GM21717 (cell line): Measurements from ENCODE around the gene MANF.
A peak's percentile ranks its signal among the peaks of the same experiment; 100 is the strongest.
"Not testable (repeated sequence)": the region's sequence is repeated elsewhere in the genome, so short reads cannot be mapped to it uniquely, and the experiment has no call there.

Source experiments
- ATAC-seq: cut with Tn5 transposase; IDR thresholded peaks from one replicate; pipeline ENCODE4 v1.9.1; 2021; ENCODE audit warnings: mild to moderate bottlenecking, moderate library complexity; ENCODE audit not compliant: unreplicated experiment

MANF gene

DNA sequence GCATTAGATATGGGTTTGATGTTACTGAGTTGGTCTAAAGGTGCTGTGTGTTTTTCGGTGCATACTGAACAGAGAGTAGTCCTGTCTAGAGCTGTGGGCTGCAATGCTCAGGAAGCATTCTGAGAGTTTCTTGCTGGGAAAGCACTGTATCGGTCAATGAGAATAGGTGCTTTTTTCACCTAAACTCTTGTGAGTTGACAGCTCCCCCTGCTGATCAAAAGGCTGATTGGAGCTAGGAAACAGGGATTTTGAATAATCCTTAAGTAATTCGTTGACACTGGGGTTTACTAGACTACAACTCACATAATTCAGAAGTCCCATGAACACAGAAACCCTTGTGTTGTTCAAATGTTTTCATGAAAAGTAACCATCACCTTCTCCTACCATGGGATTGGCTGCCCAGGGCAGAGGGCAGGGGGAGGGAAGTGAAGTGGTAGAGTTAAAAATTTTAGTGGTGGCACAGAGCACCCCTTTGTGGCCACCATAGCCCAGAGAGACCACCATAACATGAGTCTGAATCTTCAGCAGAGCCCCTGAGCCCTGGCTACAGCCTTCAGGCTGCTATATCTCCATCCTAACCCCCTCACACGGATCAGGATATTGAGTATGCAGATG, 13.0 kb upstream of the MANF start:
- ATAC-seq = no peak

DNA sequence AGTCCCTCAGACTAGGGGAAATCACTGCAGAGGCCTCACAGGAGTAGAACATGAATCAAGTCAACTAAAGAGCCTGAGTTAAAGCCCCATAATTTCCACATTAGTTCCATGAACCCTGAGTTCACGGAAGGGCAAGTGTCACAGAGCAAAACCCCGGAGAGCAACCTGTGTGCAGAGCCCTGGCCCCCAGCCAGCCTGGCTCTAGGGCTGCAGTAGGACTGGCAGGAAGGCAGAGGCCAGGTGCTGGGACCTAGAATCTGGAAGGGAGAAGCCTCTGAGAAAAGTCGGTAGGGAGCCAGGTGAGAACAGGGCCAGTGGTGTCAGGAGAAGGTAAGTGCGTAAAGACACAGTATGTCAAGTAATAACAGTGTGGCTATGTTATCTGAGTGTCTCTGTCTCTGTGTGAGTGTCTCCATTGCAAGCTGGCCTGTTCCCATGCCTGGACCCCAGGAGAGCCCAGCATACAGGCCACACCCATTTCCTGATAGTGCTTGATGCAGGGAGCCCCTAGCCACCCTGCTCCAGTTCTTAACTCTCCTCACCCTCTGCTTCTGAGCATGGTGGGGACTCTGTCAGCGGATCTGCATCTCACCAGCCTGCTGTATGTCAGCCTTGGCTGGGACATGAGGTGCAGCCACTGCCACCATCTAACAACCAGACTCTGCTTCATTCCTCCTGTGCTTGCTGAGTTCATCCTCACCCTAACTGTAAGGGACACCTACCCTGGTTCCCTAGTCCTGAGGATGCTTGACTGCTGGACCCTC, 11.3 kb upstream of the MANF start:
- no peak for ATAC-seq

DNA sequence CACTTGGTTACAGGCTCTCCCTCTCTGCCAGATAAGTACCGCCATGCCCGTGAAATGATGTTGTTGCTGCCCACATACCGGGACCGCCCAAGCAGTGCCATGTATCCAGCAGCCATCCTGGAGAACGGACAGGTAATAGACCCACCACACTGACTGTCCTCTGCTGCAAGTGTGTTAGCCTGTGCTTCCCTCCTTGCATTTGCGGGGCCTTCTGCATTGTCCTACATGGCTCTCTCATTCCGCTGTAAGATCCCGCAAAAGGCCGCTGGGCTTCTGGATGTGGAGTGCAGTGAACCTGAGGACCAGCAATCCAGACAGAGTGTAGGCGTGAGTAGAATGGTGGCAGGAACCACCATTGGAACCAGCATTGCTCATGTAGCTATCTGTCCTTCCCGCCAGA, 10.6 kb upstream of the MANF start:
- ATAC-seq = no peak

DNA sequence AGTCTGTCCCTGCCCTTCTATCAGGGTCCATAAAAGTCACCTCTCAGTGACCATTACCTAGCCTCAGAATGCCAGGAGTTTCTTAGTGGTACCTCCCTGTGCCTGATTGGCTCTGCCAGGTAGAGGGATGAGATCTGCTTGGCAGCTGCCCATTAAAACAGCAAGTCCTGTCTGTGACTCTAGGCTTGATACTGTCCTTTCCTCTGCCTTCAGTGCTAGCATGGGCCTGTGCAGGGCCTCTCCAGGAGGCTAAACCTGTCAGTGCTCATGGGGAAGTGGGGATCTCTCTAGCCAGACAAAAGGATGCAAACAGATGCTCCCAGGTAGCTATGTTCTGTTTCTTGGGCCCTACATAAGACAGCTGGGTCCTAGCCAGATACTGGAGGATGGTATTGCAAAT, 10.0 kb upstream of the MANF start:
- ATAC-seq = no peak

DNA sequence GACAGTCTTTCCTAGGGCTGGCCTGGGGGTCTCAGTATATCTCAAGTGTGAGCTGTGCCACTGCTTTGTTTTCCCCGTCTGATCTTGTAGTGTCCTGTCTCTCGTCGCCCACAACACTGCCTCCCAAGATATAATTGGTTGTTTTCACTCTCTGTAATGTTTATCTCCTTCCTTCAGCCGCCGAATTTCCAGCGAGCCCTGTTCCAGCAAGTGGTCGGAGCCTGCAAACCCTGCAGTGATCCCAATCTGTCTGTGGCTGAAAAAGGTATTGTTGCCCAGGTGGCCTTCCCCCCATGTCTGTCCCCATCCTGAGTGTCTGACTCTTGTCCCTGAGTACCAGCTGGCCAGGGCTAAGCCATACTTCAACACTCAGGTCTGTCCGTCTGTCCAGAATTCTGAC, 9.5 kb upstream of the MANF start:
- ATAC-seq = no peak

DNA sequence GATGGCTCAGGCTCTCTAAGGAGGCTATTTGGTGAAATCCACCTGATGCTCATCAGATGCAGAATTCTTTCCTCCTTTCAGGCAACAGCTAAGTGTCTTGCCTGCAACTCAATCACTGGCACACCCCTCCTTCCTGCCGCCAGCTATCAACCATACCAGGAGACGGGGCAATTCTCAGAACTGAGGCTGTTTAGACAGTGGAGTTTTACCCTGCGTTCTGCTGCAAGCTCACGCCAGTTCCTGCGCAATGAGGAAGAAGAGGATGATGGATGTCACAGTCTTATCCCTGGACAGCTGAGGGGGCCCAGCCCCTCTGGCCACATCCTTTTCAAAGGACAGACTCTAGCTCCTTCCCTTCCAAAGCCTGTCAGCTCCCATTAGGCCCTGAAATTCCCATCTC, 7.0 kb upstream of the MANF start:
- no peak for ATAC-seq

DNA sequence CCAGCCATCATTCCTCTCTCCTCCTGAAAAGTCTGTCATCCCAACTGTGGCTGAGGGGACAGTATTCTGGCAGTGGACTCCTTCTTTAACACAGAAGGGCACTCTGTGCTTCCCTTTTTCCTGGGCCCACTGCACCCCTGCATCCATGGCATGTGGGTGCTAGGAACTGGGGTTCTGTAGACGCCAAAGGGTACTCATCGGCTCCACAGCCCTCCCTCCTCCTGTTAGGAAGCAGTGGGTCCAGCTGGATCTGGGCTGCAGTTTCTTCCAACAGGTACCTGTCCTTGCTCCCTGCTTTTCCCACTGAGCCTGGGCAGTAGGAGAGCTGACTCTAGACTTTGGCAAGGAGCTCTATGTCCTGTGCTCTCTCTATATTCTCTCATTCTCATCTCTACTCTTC, 6.4 kb upstream of the MANF start:
- ATAC-seq = no peak

DNA sequence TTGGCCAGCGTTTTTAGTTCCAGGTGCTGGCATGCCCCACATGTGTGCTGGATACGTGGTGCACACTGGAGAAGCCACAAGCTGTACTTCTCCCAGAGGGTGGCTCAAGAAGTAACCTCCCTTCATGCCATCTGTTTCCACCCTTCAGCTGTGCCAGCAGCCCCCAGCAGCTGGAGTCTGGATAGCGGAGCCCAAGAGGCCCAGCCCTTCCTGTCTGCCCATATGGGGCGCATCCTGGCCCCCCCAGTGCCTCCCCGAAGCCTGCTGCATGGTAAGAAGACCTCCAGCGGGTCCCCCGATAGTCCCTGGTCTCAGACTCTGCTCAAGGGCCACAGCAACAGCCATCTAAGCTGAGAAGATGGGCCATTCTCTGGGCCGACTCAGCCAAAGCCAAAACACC, 5.8 kb upstream of the MANF start:
- no peak for ATAC-seq

DNA sequence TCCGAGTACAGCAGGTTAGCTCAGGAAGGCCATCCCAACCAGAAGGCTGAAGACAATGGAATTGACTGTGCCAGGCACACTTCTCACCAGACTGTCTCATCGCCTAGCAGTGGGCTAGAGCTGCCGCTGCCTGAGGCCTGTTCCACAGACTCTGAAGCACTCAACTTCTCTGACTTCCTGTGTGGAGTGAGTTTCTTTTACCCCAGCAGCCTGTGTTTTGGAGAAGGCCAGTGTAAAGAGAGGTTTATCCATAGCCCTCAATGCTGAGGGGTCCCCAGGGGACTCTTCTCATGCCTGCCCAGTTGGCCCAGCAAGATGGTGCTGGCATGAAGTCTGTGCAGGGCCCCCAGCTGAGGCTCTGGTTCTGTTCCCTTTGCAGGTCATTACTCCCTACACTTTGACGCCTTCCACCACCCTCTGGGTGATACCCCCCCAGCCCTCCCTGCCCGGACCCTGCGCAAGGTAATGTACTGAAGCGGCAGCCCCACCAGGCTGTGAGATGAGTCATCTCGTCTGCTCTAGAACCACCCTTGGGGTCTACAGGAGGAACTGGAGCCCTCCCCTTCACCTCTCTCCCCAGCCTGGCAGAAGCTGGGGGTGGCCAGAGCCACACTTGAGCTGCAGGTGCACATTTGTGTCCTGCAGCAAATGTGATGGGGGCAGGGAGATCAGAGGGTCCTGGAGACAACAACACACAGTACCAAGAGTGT, 5.2 kb upstream of the MANF start:
- ATAC-seq = no peak

DNA sequence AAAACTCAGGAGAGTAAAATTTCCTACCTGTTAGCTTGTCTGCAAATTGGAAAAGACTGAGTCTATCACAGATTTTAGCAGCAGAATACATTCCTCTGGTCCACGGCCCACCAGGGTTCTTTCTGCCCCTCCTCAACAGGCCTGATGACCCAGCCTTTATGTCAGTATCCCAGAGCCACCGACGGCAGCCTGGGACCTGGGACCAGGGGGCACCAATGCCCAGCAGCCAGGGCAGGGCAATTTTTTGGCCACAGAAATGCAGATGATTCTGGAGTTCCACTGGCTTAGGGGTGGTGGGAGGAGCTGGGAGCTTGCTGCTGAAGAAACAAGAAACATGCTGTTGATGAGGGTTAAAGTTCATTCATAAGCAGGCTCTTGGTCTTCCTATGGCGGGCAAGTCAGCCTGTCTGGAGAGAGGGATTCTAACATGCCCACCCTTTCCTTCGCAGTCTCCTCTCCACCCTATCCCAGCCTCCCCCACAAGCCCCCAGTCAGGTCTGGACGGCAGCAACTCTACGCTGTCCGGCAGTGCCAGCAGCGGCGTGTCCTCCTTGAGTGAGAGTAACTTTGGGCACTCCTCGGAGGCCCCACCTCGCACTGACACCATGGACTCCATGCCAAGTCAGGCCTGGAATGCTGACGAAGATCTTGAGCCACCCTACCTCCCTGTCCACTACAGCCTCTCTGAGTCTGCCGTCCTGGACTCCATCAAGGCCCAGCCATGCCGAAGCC, 4.3 kb upstream of the MANF start:
- ATAC-seq = no peak

DNA sequence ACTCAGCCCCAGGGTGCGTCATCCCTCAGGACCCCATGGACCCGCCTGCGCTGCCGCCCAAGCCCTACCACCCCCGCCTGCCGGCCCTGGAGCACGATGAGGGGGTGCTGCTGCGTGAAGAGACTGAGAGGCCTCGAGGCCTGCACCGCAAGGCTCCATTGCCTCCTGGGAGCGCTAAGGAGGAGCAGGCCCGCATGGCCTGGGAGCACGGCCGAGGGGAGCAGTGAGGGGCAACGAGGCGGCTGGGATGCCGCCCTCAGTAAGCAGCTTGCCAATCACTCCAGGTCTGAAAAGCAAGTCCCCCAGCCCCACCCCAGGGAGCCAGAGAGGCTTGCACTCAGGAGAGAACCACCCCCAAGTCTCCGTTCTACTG, 3.8 kb upstream of the MANF start:
- no peak for ATAC-seq

DNA sequence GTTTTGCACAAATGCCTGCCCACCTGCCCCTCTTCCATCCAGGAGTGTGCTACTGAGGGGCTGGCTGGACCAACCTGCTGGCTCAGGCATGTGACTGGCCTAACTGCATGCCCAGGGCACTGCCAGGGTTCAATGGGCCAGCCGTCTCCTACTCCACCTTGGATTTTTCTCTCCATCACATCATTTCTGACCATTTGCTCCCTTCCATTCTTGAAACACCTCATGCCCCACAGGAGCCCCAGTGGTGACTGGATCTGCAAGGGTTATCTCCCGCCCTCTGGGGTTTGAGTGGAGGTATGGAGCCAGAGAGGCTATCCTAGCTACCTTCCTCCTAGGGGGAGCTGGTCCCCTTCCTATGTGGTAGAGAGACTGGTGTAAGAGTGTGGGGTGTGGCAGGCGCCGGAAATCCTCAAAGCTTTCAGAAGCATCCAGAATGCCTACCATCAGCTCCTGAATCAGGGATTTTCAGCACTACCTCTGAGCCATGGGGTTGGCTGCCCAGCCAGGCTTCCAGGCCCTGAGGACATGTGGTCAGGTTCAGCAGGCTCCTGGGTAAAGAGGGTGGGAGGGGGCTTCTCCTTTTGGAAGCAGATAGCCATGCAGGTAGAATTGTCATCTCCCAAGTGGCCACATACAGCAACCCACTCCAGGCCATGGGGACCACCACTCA, 2.9 kb upstream of the MANF start:
- no peak for ATAC-seq

DNA sequence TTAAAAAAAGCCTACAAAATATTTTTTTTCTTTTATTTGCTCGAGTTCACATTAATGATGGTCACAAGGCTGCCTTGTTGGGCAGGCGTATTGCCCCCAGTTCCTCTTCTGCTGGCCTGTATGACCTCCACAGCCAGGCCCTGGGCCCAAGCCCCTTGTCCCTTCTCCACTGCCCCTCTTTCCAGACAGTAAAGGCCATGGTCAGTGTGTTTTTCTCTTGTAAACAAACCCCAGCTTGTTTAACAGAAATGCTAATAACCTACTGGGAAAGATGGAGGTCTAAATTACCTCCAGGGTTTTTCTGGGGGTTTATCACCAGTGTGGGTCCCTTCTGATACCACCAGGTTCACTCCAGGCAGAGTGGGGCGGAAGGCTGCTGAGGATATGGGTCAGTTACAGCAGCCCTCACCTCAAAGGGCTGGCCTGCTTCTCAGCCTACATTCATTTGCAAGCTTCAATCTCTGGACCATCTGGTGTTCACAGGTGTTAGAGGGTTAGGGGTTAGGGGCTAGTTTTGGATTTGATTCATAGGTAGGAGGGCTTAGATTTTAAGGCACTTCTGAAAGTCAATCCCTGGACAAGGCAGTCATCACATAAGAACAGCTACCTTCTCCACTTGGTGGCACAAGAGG, 2.0 kb upstream of the MANF start:
- ATAC-seq = no peak

DNA sequence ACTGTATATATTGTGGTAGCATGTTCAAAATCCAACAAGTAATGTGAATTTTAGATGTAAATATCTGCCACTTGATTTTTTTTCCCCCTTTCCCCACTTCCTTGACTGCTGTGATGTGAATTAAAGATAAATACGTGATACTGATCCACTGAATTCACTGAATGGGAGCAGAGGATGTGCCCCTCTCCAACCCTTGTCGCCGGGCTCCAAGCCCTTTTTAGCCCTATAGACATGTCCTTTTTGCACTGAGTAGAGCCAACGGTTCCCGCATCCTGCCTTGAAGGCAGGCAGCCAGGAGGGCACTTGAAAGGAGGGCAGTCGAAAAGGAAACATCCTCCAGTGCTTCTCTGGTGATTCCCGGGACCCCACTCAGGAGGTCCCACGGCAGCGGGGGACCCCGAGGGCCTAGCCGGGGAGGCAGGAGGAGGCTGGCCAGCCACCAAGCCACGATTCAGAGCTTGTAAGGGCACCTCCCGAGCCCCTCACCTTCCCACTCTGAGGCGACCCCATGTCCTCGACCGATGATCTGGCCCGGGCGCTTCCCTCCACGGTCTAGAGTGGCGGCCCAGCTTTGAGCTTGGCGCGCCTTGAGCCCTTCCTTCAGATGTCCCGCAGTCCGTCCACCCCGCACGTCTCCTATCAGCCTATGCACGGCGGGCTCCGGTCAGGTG, 901 bp upstream of the MANF start:
- ATAC-seq = peak; percentile 18

DNA sequence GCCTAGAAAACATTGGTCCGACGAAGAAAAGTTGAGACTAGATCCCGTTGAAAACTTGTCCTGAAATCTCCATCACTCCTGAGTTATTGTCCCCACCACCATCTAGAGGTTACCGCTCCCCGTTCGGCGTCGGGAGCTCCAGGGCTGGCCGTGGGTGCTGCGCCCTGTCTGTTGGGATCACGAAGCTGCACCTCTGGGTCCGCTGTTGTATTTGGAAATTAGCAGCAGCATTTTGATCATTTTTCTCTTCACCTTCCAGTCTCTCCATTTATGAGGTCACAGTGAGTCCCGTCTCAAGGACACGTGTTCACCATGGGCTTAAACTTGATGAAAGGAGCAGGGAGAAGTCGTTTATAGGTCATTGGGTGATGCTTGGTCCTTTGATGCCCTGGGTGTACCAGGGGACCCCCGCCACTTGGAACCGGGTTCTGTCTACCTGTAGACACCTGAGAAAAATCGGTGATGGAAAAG, 565 bp downstream of the MANF start:
- ATAC-seq = no peak

DNA sequence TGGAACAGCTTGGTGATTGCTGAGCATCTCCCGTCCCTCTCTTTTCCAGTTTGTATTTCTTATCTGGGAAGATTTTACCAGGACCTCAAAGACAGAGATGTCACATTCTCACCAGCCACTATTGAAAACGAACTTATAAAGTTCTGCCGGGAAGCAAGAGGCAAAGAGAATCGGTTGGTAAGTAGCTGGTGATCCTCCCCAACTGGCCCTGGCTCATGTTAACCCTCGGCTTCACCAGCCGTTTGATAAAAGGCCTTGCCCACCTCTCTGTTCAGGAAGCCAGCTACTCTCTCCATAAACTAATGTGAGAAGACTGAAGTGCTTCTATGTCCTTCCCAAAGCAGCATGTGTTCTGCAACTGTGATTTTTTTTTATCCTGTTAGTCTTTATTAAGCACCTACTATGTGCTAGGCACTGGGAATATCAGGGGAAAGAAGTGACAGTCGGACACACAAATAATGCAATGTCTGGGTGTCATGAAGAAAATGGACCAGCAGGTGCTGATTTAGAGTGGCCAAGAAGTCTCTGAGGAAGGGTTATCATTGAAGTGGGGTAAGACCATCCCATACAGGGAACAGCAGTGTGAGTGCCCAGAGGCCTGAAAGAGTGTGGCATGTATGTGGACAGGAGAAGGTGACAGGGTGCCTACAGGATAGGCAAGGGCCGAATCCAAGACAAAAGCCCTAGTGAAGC, 1.2 kb downstream of the MANF start:
- no peak for ATAC-seq

DNA sequence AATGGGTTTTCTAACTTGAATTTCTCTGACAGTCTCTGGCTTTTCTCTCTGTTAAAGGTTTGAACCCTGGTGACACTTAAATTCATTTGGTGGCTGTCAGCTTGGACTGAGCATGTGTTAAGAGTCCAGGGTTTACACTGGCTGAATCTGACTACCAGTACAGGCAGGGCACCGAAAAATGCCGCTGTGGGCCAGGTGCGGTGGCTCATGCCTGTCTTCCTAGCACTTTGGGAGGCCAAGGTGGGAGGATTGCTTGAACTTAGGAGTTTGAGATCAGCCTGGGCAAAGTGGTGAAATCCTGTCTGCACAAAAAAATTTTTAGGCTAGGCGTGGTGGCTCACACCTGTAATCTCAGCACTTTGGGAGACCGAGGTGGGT, 1.8 kb downstream of the MANF start:
- ATAC-seq = no peak

DNA sequence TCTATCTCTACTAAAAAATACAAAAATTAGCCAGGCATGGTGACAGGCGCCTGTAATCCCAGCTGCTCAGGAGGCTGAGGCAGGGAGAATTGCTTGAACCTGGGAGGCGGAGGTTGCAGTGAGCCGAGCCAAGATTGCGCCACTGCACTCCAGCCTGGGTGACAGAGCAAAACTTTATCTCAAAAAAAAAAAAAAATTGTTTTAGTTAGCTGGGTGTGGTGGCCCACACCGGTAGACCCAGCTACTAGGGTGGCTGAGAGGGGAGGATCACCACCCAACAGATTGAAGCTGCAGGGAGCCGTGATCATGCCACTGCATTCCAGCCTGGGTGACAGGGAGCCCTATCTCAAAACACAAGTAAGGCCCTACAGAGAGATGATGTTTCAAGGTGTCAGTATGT, 2.2 kb downstream of the MANF start:
- ATAC-seq = not testable (repeated sequence)

DNA sequence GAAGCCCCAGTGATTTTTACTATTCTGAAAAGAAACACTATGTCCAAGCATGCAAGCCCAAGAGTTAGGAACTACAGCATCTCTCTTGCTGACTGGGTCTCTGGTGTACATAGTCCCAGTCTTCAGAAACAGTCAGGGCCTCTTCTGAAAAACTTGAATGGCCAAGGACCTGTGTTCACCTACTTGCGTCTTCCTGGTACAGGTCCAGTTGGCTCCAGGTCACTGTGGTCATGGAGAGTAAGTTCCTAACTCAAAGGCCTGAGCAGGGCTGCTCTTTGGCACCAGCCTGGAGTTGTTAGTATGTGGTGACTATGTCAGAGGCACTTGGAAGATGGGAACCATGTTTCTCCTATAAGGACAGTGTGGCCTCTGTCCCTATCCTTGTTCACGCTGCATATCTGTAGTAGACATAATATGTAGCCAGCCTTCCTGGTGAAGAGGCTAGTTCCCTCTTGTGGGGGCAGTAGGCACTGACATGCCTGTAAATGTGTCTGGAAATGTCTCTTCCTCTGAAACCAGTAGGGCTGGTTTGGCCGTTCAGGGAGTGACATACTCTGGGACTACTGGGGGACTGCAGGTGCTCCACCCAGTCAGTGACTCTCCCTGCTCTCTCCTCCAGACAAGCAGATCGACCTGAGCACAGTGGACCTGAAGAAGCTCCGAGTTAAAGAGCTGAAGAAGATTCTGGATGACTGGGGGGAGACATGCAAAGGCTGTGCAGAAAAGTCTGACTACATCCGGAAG, 3.4 kb downstream of the MANF start:
- ATAC-seq = no peak
